ENCODE measurements around the gene CHAF1A.

DNA sequence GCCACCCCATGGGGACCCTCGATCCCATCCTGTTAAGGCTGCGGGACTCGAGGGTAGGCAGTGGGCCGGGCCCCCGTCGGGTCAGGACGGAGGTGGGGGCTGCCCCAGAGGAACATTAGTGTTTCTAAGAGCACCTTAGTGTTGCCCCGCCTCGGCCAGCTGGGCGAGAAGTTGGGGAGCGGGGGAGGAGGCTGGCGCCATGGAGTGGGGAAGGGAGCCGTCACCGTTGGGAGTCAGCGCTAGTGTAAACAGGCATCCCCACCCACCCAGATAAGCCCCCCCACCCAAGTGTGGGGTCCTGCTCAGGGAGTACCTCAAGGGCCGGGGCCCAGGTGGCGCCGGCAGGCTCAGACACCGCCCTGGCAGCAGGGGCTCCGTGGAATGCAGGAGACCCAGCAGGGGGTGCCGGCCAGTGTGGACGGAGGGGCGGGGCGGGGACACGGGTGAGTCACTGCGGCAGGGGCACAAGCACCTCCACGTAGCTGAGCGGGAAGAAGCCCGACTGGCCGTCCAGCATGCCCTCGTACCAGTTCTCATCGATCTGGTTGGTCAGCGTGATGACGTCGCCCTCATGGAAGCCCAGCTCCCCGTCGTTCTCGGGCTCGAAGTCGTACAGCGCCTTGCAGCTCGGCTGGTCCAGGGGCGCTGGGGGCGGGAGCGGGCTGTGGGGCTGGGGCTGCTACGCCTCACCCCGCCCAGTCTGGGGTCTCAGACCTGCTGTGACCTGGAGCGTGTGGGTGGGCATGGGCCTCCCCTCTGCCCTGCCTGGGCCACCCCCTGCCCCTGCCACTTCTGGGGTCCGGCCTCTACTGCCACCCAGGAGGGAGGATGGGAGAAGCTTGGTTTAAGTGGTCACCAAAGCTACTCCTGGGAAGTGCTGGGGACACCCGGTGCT, 41.0 kb upstream of the CHAF1A start:
- TF ChIP-seq CTCF (IDR thresholded peaks at IDR 0.05; ENCODE audit: borderline replicate concordance, extremely low read depth, low read length, poor library complexity, severe bottlenecking) (no peak), EZH2 (IDR thresholded peaks at IDR 0.05; ENCODE audit: borderline replicate concordance, low read depth, low read length, severe bottlenecking) (no peak)
